Osteocyte (in vitro differentiated cells): ENCODE results near the gene PDE6D. TPM values are rescaled to one million over a fixed set of nuclear protein-coding genes. Genes with fewer than 3 reads are reported as not detected.
A peak's percentile ranks its signal among the peaks of the same experiment; 100 is the strongest.

Experiments used
- DNase-seq: peaks from one replicate; pipeline ENCODE4 v3.0.0; 2021; ENCODE audit warnings: mixed read lengths; ENCODE audit not compliant: unreplicated experiment; ENCODE audit errors: extremely low spot score
- H3K27ac Mint-ChIP-seq: one replicate; pipeline ENCODE4 v1.8.0; 2021; ENCODE audit warnings: mild to moderate bottlenecking, mixed read lengths; ENCODE audit not compliant: unreplicated experiment
- H3K27me3 Mint-ChIP-seq: one replicate; pipeline ENCODE4 v1.8.0; 2021; ENCODE audit warnings: mixed read lengths; ENCODE audit not compliant: unreplicated experiment
- H3K36me3 Mint-ChIP-seq: one replicate; pipeline ENCODE4 v1.8.0; 2021; ENCODE audit warnings: mixed read lengths; ENCODE audit not compliant: unreplicated experiment
- H3K4me1 Mint-ChIP-seq: one replicate; pipeline ENCODE4 v1.8.0; 2021; ENCODE audit warnings: mixed read lengths; ENCODE audit not compliant: unreplicated experiment
- H3K4me3 Mint-ChIP-seq: one replicate; pipeline ENCODE4 v1.8.0; 2021; ENCODE audit warnings: mild to moderate bottlenecking, moderate library complexity, mixed read lengths; ENCODE audit not compliant: unreplicated experiment
- H3K9me3 Mint-ChIP-seq: one replicate; pipeline ENCODE4 v1.8.0; 2021; ENCODE audit warnings: mixed read lengths; ENCODE audit not compliant: unreplicated experiment
- total RNA-seq: library from RNA; stranded (reverse); gene quantifications from 2 replicates; pipeline ENCODE4 v1.2.1, GENCODE V29; 2021
- TF ChIP-seq, protein P1 (sequence below): fragments of 200-600 bp; sonication (generic); IDR thresholded peaks from 2 replicates; pipeline ENCODE4 v1.5.0; 2021; ENCODE audit warnings: antibody characterized with exemption, mild to moderate bottlenecking, moderate library complexity

The PDE6D gene
- total RNA-seq, 1 donor from 2014 or later, result 17.6 TPM

DNA sequence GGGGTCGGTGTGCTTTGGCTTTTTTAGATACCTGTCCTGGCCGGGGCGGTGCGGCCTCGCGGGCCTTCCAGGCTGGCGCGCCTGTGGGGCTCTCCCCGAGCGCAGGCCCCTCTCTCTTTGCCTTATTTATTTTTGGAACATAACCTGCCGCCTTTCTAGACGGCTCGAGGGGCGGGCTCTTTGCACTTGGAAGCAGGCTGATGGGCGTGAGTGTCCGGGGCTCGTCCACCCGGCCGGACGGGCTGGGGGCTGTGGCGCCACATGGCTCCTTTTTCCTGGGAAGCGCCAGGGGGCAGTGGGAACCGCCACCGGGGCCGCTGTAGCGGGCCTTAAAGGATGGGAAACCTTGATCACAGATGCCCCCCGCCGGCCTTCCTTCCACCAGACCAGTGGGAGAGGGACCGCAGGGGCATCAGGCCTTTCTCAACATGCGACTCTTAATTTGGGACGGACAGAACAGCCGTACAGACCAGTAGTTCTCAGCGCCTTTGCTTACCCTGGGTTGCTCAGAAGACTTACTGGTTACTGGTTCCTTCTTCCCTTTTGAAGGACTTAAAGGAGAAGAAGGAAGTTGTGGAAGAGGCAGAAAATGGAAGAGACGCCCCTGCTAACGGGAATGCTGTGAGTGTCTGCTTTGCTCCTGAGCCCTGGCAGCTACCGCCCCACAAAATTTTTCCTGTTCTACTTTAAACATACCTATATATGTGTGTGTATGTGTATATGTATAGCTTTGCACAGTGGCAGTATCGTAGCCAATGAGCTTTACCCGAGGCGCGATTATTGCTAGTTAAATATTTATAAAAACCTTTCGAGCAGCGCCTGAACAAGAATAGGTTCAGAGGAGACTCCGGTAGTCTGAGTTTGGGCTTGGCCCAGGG lies 70.0 kb downstream of the PDE6D start:
- Mint-ChIP-seq H3K9me3 (no peaks in the 10 kb centered on the region), H3K27me3 (no peaks in the 10 kb centered on the region), H3K4me3 (peak overlapping the region; percentile 88), H3K36me3 (peaks cover 21% of the 10 kb centered on the region), H3K4me1 (peaks cover 39% of the 10 kb centered on the region), H3K27ac (peak overlapping the region; percentile 78)
- DNase-seq, result no peak
- TF ChIP-seq, protein P1, sequence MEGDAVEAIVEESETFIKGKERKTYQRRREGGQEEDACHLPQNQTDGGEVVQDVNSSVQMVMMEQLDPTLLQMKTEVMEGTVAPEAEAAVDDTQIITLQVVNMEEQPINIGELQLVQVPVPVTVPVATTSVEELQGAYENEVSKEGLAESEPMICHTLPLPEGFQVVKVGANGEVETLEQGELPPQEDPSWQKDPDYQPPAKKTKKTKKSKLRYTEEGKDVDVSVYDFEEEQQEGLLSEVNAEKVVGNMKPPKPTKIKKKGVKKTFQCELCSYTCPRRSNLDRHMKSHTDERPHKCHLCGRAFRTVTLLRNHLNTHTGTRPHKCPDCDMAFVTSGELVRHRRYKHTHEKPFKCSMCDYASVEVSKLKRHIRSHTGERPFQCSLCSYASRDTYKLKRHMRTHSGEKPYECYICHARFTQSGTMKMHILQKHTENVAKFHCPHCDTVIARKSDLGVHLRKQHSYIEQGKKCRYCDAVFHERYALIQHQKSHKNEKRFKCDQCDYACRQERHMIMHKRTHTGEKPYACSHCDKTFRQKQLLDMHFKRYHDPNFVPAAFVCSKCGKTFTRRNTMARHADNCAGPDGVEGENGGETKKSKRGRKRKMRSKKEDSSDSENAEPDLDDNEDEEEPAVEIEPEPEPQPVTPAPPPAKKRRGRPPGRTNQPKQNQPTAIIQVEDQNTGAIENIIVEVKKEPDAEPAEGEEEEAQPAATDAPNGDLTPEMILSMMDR, result no peak

DNA sequence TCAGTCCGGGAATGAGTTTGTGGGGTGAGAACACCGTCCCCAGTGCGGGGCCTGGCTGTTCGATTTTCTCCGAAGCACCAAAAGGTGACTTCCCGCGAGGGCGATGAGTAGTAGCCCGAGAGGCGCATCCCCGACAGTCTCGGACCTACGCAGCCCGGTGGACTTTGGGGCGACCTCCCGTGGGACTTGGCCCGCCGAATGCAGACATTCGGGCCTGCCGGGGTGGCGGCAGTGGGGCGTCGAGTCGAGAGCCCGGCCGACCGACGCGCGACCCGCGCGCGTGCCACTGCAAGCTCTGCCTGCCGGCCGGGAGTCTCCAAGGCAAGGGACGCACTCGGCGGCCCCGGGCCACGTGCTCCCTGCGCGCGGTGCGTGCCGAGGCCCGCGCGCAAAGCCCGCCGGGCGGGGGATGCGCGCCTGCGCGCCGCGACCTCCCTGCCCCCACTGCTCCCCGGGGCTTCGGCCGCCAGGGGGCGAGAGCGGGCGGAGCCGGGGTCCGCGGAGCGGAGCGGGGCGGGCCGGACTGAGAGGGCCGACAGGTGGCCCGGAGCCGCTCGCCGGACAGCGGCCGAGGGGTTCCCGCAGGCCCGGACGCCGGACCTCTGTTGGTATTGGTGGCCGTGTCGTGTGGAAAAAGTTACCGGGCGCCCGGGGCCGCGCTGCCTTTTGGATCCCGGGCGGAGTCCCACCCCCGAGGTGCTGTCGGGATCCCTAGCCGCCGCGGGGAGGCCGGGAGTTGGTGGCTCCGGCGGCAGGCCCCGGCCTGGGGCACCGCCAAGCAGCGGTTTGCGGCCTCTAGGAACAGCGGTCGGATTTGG lies 70.9 kb downstream of the PDE6D start:
- Mint-ChIP-seq H3K4me1 (peaks cover 35% of the 10 kb centered on the region), H3K4me3 (peak overlapping the region; percentile 88)
- peak; percentile 97 for DNase-seq

DNA sequence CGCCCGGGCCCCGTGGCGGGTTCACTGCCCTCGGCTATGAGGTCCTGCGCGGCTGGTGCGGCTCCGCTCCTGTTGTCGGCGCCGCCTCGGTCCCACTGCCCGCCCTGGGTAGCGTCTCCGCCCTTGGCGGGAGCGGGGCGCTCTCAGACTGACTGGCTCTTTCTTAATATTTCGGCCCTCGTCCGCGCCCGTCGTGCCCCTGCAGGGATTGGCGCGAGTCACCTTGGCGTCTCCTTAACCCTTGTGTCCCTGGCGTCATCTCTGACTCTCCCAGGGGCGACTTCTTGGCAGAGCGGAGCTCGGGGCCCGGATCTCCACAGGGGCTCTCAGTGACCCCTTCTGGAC lies 71.5 kb downstream of the PDE6D start:
- H3K9me3 Mint-ChIP-seq, result no peaks in the 10 kb centered on the region
- DNase-seq, result no peak
- TF ChIP-seq, protein P1, result no peak
- peak overlapping the region; percentile 85 for H3K4me3 Mint-ChIP-seq
- H3K36me3 Mint-ChIP-seq, result peaks cover 21% of the 10 kb centered on the region
- H3K27ac Mint-ChIP-seq, result peak overlapping the region; percentile 86
- peaks cover 34% of the 10 kb centered on the region for H3K4me1 Mint-ChIP-seq
- no peaks in the 10 kb centered on the region for H3K27me3 Mint-ChIP-seq

More for the DNA sequence above, 70.9 kb downstream of the PDE6D start:
- peaks cover 21% of the 10 kb centered on the region for H3K36me3 Mint-ChIP-seq
- H3K27me3 Mint-ChIP-seq, result no peaks in the 10 kb centered on the region
- peak overlapping the region; percentile 86 for H3K27ac Mint-ChIP-seq
- H3K9me3 Mint-ChIP-seq, result no peaks in the 10 kb centered on the region
- TF ChIP-seq, protein P1, result peak; percentile 84

DNA sequence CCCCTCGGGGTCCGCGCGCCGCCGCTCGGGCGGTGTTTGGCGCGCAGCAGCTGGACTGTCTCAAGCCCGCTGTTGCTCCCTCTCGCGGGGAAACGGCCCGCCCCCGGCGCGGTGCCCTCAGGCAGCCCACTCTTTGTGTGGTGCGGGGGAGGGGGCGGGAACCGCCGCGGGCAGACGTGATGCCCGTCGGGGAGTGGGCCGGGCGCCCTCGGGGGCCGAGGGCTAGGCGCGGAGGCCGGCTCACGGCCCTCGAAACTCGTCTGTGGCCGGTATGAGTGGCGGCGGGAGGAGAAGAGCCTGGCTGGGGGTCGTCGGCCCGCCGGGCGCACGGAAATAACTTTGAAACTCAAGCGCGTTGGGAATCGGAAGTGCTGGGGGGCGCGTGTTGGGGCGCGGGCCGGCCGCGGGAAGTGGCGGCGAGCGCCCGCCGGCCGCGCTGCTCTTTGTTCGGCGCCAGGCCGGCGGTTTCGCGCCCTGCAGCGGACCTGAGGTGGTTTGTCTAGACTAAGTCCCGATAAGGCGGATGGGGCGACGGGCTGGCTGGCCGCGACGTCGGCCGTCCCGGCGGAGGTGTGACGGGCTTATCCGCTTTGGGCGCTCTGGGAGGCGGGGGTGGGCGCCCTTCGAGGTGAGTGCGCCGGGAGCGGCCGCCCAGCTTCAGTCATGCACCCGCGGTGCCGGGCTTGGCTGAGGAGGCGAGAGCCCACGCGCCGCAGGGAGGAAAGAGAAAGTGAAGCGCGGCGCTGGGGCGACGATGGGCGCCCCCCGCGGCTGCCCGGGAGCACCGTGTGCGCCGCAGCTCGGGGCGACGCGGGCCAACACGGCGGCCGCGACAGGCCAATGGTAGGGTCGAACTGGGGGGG lies 72.1 kb downstream of the PDE6D start:
- Mint-ChIP-seq H3K27ac (peak overlapping the region; percentile 99), H3K27me3 (no peaks in the 10 kb centered on the region), H3K4me1 (peaks cover 34% of the 10 kb centered on the region), H3K4me3 (peak overlapping the region; percentile 97), H3K36me3 (peaks cover 21% of the 10 kb centered on the region), H3K9me3 (no peaks in the 10 kb centered on the region)
- TF ChIP-seq, protein P1, result no peak
- no peak for DNase-seq
